ENCODE data around the gene ALDH7A1. TPM values are rescaled to one million over a fixed set of nuclear protein-coding genes. Genes with fewer than 3 reads are reported as not detected.

The ALDH7A1 gene
- total RNA-seq, 2 experiments from 2014 or later: 1.6 to 2.1 TPM

GRCh38 chr5:126583761-126584160, 11.3 kb downstream of the ALDH7A1 start:
- Mint-ChIP-seq H3K27me3 (no peaks in the 10 kb centered on the region), H3K9me3 (no peaks in the 10 kb centered on the region), H3K4me3 (no peak overlapping the region), H3K36me3 (ENCODE audit: low read depth) (peaks cover 7% of the 10 kb centered on the region), H3K27ac (no peak overlapping the region), H3K4me1 (ENCODE audit: low read depth) (no peaks in the 10 kb centered on the region)
- DNase-seq: no peak
- H3K9me3 ChIP-seq (ENCODE audit: control insufficient read depth in 1 of 2, insufficient read depth in 1 of 2, low read length in 2 of 2): no peaks in the 10 kb centered on the region
- no peak overlapping the region for H3K4me3 ChIP-seq (ENCODE audit: low read length)
- no peaks in the 10 kb centered on the region for H3K36me3 ChIP-seq (ENCODE audit: insufficient read depth, low read length)
- CTCF ChIA-PET: no interaction called here
- TF ChIP-seq CTCF (IDR thresholded peaks at IDR 0.05): no peak
- H3K4me1 ChIP-seq (ENCODE audit: insufficient read depth, low read length): no peaks in the 10 kb centered on the region
- H3K27me3 ChIP-seq (ENCODE audit: control insufficient read depth in 1 of 2, insufficient read depth in 2 of 2, low read length in 2 of 2): no peaks in the 10 kb centered on the region
- POLR2A ChIA-PET: no interaction called here
- no peak overlapping the region for H3K27ac ChIP-seq (ENCODE audit: low read depth in 1 of 2, low read length in 2 of 2)
- intact Hi-C loops (cut with DNase I, micrococcal nuclease): no loop called here
- ATAC-seq (ENCODE audit: poor library complexity): no peak

GRCh38 chr5:126579716-126580115, 15.3 kb downstream of the ALDH7A1 start:
- no peak overlapping the region for H3K4me3 ChIP-seq (ENCODE audit: low read length)
- H3K9me3 ChIP-seq (ENCODE audit: control insufficient read depth in 1 of 2, insufficient read depth in 1 of 2, low read length in 2 of 2): no peaks in the 10 kb centered on the region
- no peak for ATAC-seq (ENCODE audit: poor library complexity)
- no peaks in the 10 kb centered on the region for H3K4me1 ChIP-seq (ENCODE audit: insufficient read depth, low read length)
- no peak for TF ChIP-seq CTCF (IDR thresholded peaks at IDR 0.05)
- no peaks in the 10 kb centered on the region for H3K27me3 ChIP-seq (ENCODE audit: control insufficient read depth in 1 of 2, insufficient read depth in 2 of 2, low read length in 2 of 2)
- ChIA-PET POLR2A (no interaction called here), CTCF (interaction anchor here (1.1 kb wide), 1 partner anchor 22 kb away, joined by 3 read pairs; no protein-coding TSS in a partner anchor)
- no peaks in the 10 kb centered on the region for H3K36me3 ChIP-seq (ENCODE audit: insufficient read depth, low read length)
- intact Hi-C loops (cut with DNase I, micrococcal nuclease): no loop called here
- Mint-ChIP-seq H3K27ac (no peak overlapping the region), H3K27me3 (no peaks in the 10 kb centered on the region), H3K9me3 (no peaks in the 10 kb centered on the region), H3K4me3 (no peak overlapping the region), H3K4me1 (ENCODE audit: low read depth) (no peaks in the 10 kb centered on the region), H3K36me3 (ENCODE audit: low read depth) (peaks cover 7% of the 10 kb centered on the region)
- DNase-seq: no peak
- H3K27ac ChIP-seq (ENCODE audit: low read depth in 1 of 2, low read length in 2 of 2): no peak overlapping the region

GRCh38 chr5:126577415-126577814, 17.6 kb downstream of the ALDH7A1 start:
- Histone ChIP-seq H3K27ac (ENCODE audit: low read depth in 1 of 2, low read length in 2 of 2) (no peak overlapping the region), H3K27me3 (ENCODE audit: control insufficient read depth in 1 of 2, insufficient read depth in 2 of 2, low read length in 2 of 2) (no peaks in the 10 kb centered on the region), H3K4me3 (ENCODE audit: low read length) (no peak overlapping the region), H3K36me3 (ENCODE audit: insufficient read depth, low read length) (no peaks in the 10 kb centered on the region), H3K4me1 (ENCODE audit: insufficient read depth, low read length) (no peaks in the 10 kb centered on the region), H3K9me3 (ENCODE audit: control insufficient read depth in 1 of 2, insufficient read depth in 1 of 2, low read length in 2 of 2) (no peaks in the 10 kb centered on the region)
- Mint-ChIP-seq H3K27ac (no peak overlapping the region), H3K9me3 (no peaks in the 10 kb centered on the region), H3K4me3 (no peak overlapping the region), H3K27me3 (no peaks in the 10 kb centered on the region), H3K4me1 (ENCODE audit: low read depth) (no peaks in the 10 kb centered on the region), H3K36me3 (ENCODE audit: low read depth) (peaks cover 2% of the 10 kb centered on the region)
- intact Hi-C loops (cut with DNase I, micrococcal nuclease): no loop called here
- no peak for ATAC-seq (ENCODE audit: poor library complexity)
- TF ChIP-seq CTCF (IDR thresholded peaks at IDR 0.05): no peak
- no peak for DNase-seq
- POLR2A ChIA-PET: no interaction called here
- CTCF ChIA-PET: no interaction called here
